Naive thymus-derived CD8-positive, alpha-beta T cell (primary cell): ENCODE results near the gene CIITA. TPM values are rescaled to one million over a fixed set of nuclear protein-coding genes. Genes with fewer than 3 reads are reported as not detected.
A peak's percentile ranks its signal among the peaks of the same experiment; 100 is the strongest.

Source experiments
- ATAC-seq, 2 donors: fragments of 150-1000 bp; cut with Tn5 transposase in 1 of 2; sonication (Bioruptor Pico), chemical (Tn5 transposase) in 1 of 2; 1 replicate in 1 of 2; 2 replicates in 1 of 2; pipeline ENCODE4 v1.10.0; 2021; ENCODE audit warnings: mild to moderate bottlenecking in 2 of 2, moderate library complexity in 2 of 2
- POLR2A ChIA-PET: fragments of 350-600 bp; sonication (Branson Sonifier 250); formaldehyde crosslinking; loops from one replicate; lab custom pipeline; 2021; ENCODE audit warnings: antibody characterized with exemption; lab: Charles Lee
- DNase-seq, 10 donors: peaks; one replicate each; pipeline versions ENCODE4 v3.0.0 to v3.0.0-alpha.2; 2020 to 2022
- H3K27ac Mint-ChIP-seq, 10 donors: one replicate each; pipeline ENCODE4 v1.8.0; 2020 to 2022; ENCODE audit warnings: mild to moderate bottlenecking in 10 of 10, mixed read lengths in 10 of 10, moderate library complexity in 4 of 10, inconsistent platforms in 1 of 10
- H3K27me3 Mint-ChIP-seq, 5 donors: one replicate each; pipeline ENCODE4 v1.8.0; 2021 to 2022; ENCODE audit warnings: mixed read lengths in 5 of 5
- H3K36me3 Mint-ChIP-seq, 3 donors: one replicate each; pipeline ENCODE4 v1.8.0; 2020 to 2022; ENCODE audit warnings: mixed read lengths in 3 of 3, mild to moderate bottlenecking in 2 of 3, inconsistent platforms in 1 of 3
- H3K4me1 Mint-ChIP-seq, 4 donors: one replicate each; pipeline ENCODE4 v1.8.0; 2021 to 2022; ENCODE audit warnings: mixed read lengths in 4 of 4
- H3K4me3 Mint-ChIP-seq, 10 donors: one replicate each; pipeline ENCODE4 v1.8.0; 2020 to 2022; ENCODE audit warnings: mild to moderate bottlenecking in 10 of 10, mixed read lengths in 10 of 10, moderate library complexity in 6 of 10, inconsistent platforms in 1 of 10
- H3K9me3 Mint-ChIP-seq, 9 donors: one replicate each; pipeline ENCODE4 v1.8.0; 2020 to 2022; ENCODE audit warnings: mixed read lengths in 9 of 9, mild to moderate bottlenecking in 3 of 9, inconsistent platforms in 1 of 9, moderate library complexity in 1 of 9
- polyA plus RNA-seq, 3 donors: library from polyadenylated mRNA; unstranded; fragments of 300-500 nt; fragmentation: Illumina TruSeq; gene quantifications; one replicate each; pipeline ENCODE4 v1.2.3, GENCODE V29; 2021
- total RNA-seq, 8 experiments: library from RNA in 2 of 8; stranded (reverse) in 2 of 8; gene quantifications; one replicate each; pipeline ENCODE4 v1.2.3 and lab custom pipeline; 2021 to 2026

The CIITA gene
- total and polyA plus RNA-seq, 5 experiments from 2014 or later, result 0.07 to 18.8 (median 0.80) TPM

- POLR2A ChIA-PET, result interaction anchor here (1.2 kb wide), 1 partner anchor 273 kb away, joined by 4 read pairs; the partner anchor contains the start of gene SOCS1
- ATAC-seq (no peak), DNase-seq (no peak)
- Mint-ChIP-seq H3K27me3 (no peaks in the 10 kb centered on the region), H3K4me3 (no peak overlapping the region), H3K36me3 (peaks cover 0 to 49% (median 11%) of the 10 kb centered on the region in 3 donors), H3K4me1 (peaks cover 14 to 21% (median 18%) of the 10 kb centered on the region in 4 donors), H3K27ac (peak overlapping the region in 2 of 10 donors; percentile 32 to 43), H3K9me3 (no peaks in the 10 kb centered on the region)
Measured at GRCh38 chr16:10983159-10983558, 106.2 kb downstream of the CIITA start.

DNA sequence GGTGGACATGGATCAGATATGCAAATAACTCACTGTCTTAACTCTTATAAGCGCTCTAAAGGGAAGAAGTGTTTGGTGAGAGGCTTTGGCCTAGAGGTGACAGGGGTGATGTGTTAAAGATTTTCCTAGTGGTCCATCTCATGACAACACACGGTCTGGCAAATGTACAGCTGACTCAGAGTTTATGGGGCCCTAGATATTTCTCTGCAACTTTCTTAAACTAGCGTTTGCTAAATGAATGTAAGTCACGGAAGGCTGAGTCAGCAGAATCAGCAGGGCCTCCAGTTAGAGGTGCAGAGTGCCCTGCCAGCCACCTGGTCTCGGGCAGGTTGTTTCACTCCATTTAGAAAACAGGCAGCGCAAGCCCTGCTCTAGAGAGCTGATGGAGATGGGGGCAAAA is 107.5 kb downstream of the CIITA start:
- peak overlapping the region in 3 of 10 donors; percentile 0 to 37 (median 5) for H3K27ac Mint-ChIP-seq
- no peaks in the 10 kb centered on the region for H3K27me3 Mint-ChIP-seq
- POLR2A ChIA-PET, result interaction anchor here (0.5 to 1.2 kb wide), 2 partner anchors 34 to 370 kb away, joined by 3 to 4 read pairs; no protein-coding TSS in a partner anchor
- H3K9me3 Mint-ChIP-seq, result no peaks in the 10 kb centered on the region
- no peak overlapping the region for H3K4me3 Mint-ChIP-seq
- ATAC-seq, result no peak
- DNase-seq, result no peak
- peaks cover 0 to 44% (median 6%) of the 10 kb centered on the region in 3 donors for H3K36me3 Mint-ChIP-seq
- peaks cover 19 to 32% (median 29%) of the 10 kb centered on the region in 4 donors for H3K4me1 Mint-ChIP-seq

Other genes with a start within 250 kb of the CIITA start
- gene TEKT5, start 182.3 kb upstream of the CIITA start, total RNA-seq, result under 1 TPM in 1 of 2 experiments, not detected in 1; 0.68 TPM
- not detected for gene TEKT5, start 182.3 kb upstream of the CIITA start, polyA plus RNA-seq
- gene NUBP1, start 133.4 kb upstream of the CIITA start, total RNA-seq, result 10 to 100 TPM; 27.3 to 29.7 TPM
- gene NUBP1, start 133.4 kb upstream of the CIITA start, polyA plus RNA-seq, result 10 to 100 TPM; 22.7 to 34.5 (median 30.0) TPM
- gene TVP23A, start 58.4 kb upstream of the CIITA start, total RNA-seq, result not detected
- under 1 TPM in 1 of 3 donors, not detected in 2; 0.06 TPM for gene TVP23A, start 58.4 kb upstream of the CIITA start, polyA plus RNA-seq
- 10 to 100 TPM; 30.5 to 30.7 TPM for gene DEXI, start 65.3 kb downstream of the CIITA start, total RNA-seq
- gene DEXI, start 65.3 kb downstream of the CIITA start, polyA plus RNA-seq, result 10 to 100 TPM; 50.8 to 60.4 (median 51.9) TPM
- gene CLEC16A, start 67.4 kb downstream of the CIITA start, total RNA-seq, result 10 to 100 TPM; 24.8 to 28.8 TPM
- 10 to 100 TPM in 2 of 3 donors, 1 to 10 TPM in 1; 8.5 to 19.4 (median 18.4) TPM for gene CLEC16A, start 67.4 kb downstream of the CIITA start, polyA plus RNA-seq